ENCODE data around the gene PTPN4.

Gene PTPN4

DNA sequence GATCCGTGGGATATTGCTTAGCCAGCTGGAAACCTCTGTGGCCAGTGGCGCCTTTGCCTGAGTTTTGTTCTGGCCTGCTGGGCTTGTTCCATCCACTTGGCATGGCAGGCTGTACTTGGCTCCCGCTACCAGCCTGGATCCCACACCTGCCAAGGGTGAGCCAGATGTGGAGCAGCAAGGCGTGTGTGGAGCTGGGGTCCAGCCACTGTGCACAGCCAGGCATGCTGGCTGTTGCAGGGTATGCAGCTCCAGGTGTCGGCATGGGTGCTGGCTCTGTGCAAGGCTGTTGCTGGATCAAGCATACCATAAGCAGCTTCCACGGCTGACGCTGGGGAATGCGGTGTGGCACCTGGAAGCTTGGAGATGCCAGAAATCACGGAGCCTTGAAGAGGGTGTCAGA is 34.5 kb downstream of the PTPN4 start:
- Histone ChIP-seq H3K9ac (ENCODE audit: low read length) (no peak overlapping the region), H3K27me3 (ENCODE audit: control insufficient read depth in 1 of 2, insufficient read depth in 1 of 2, low read length in 2 of 2) (no peaks in the 10 kb centered on the region), H3K14ac (ENCODE audit: low read length in 2 of 2) (no peak overlapping the region), H2AFZ (ENCODE audit: low read depth, low read length) (no peak overlapping the region), H3K79me1 (replicated peaks; ENCODE audit: low read length, poor library complexity, severe bottlenecking) (peaks cover 26% of the 10 kb centered on the region), H2BK120ac (ENCODE audit: low read depth, low read length) (no peak overlapping the region), H2AK5ac (ENCODE audit: low read length, severe bottlenecking) (no peak overlapping the region), H3K27ac (ENCODE audit: low read length, poor library complexity, severe bottlenecking) (no peak overlapping the region), H2BK12ac (ENCODE audit: low read length in 2 of 2) (no peak overlapping the region), H4K8ac (ENCODE audit: low read length) (no peak overlapping the region), H3K18ac (ENCODE audit: low read depth in 1 of 2, low read length in 2 of 2) (no peak overlapping the region), H3K4me2 (ENCODE audit: low read length, poor library complexity, severe bottlenecking) (no peak overlapping the region), H2BK5ac (ENCODE audit: low read depth, low read length, poor library complexity, severe bottlenecking) (no peak overlapping the region), H3K4ac (ENCODE audit: low read depth in 1 of 2, low read length in 2 of 2) (no peak overlapping the region), H2BK15ac (ENCODE audit: low read depth, poor library complexity, severe bottlenecking) (no peak overlapping the region), H3K4me1 (ENCODE audit: control insufficient read depth, insufficient read depth, low read depth, low read length) (peaks cover 4% of the 10 kb centered on the region), H3K9me3 (ENCODE audit: control insufficient read depth, low read length) (peaks cover 10% of the 10 kb centered on the region), H3K23ac (ENCODE audit: low read length in 2 of 2) (no peak overlapping the region), H4K91ac (ENCODE audit: low read length) (no peak overlapping the region), H3K4me3 (ENCODE audit: insufficient read depth in 1 of 2, low read depth in 1 of 2, low read length in 2 of 2) (no peak overlapping the region), H3K36me3 (ENCODE audit: control insufficient read depth in 1 of 2, insufficient read depth in 2 of 2, low read depth in 1 of 2, low read length in 2 of 2) (peaks cover 0 to 9% of the 10 kb centered on the region in 2 experiments)
- 93% methylated on average over 9 of the region's 9 CpGs for WGBS
- DNase-seq, result no peak

DNA sequence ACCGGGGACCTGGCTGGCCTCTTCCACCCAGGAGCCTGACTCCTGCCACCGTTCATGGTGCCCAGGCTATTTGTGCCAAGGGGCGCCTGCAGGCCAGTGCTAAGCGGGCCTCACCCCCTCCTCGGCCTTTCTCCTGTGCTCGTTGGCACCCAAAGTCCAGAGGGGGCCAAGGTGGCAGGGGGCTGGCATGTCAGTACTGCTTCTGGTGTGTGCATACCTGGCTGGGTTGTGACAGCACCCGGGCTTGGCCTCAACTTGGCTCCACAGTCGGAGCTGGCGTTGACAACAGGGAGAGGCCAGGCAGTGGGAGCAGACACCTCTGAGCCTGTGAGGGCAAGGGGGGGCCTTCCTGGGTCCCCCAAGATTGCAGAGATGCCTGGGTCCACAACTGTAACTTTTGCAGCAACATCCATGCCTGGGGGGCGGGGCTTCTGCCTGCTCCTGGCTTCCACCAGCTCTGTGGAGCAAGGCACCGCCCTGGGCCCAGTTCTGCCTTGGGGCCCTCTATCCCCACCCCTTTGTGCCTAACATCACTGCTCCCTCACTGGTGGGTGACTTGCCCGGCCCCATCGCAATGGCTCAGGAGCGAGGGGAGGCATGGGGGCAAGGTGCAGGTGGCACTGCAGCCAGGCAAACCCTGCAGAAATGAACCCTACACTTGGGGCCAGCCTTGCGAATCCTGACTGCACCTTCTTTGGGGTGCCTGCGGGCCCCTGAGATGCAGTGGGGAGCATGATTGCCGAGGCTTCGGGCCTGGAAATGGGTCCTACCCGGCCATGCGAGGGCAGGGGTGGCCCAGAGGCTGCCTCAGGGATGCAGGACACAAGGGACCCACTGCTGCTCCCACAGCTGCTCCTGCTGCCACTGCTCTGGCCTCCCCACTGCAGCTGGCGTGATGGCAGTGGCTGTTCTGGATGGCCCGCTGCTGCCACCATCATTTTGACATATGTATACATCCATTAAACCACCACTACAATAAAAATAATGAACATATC is 35.9 kb downstream of the PTPN4 start:
- Histone ChIP-seq H3K27me3 (ENCODE audit: control insufficient read depth in 1 of 2, insufficient read depth in 1 of 2, low read length in 2 of 2) (no peaks in the 10 kb centered on the region), H3K4me2 (ENCODE audit: low read length, poor library complexity, severe bottlenecking) (no peak overlapping the region), H3K9ac (ENCODE audit: low read length) (no peak overlapping the region), H2BK15ac (ENCODE audit: low read depth, poor library complexity, severe bottlenecking) (no peak overlapping the region), H3K9me3 (ENCODE audit: control insufficient read depth, low read length) (peaks cover 10% of the 10 kb centered on the region), H4K91ac (ENCODE audit: low read length) (no peak overlapping the region), H2BK12ac (ENCODE audit: low read length in 2 of 2) (no peak overlapping the region), H2AFZ (ENCODE audit: low read depth, low read length) (no peak overlapping the region), H3K27ac (ENCODE audit: low read length, poor library complexity, severe bottlenecking) (no peak overlapping the region), H2AK5ac (ENCODE audit: low read length, severe bottlenecking) (no peak overlapping the region), H3K79me1 (replicated peaks; ENCODE audit: low read length, poor library complexity, severe bottlenecking) (peaks cover 26% of the 10 kb centered on the region), H2BK5ac (ENCODE audit: low read depth, low read length, poor library complexity, severe bottlenecking) (no peak overlapping the region), H3K23ac (ENCODE audit: low read length in 2 of 2) (no peak overlapping the region), H2BK120ac (ENCODE audit: low read depth, low read length) (no peak overlapping the region), H3K4me1 (ENCODE audit: control insufficient read depth, insufficient read depth, low read depth, low read length) (peaks cover 4% of the 10 kb centered on the region), H4K8ac (ENCODE audit: low read length) (no peak overlapping the region), H3K4me3 (ENCODE audit: insufficient read depth in 1 of 2, low read depth in 1 of 2, low read length in 2 of 2) (peak overlapping the region in 1 of 2 experiments; percentile 1), H3K4ac (ENCODE audit: low read depth in 1 of 2, low read length in 2 of 2) (no peak overlapping the region), H3K36me3 (ENCODE audit: control insufficient read depth in 1 of 2, insufficient read depth in 2 of 2, low read depth in 1 of 2, low read length in 2 of 2) (peaks cover 0 to 9% of the 10 kb centered on the region in 2 experiments), H3K18ac (ENCODE audit: low read depth in 1 of 2, low read length in 2 of 2) (no peak overlapping the region), H3K14ac (ENCODE audit: low read length in 2 of 2) (peak overlapping the region in 1 of 2 experiments; percentile 13)
- no peak for DNase-seq
- WGBS, result 96% methylated on average over 22 of the region's 22 CpGs

GRCh38 chr2:119800376-119800902 is 40.7 kb downstream of the PTPN4 start:
- Histone ChIP-seq H2AK5ac (ENCODE audit: low read length, severe bottlenecking) (no peak overlapping the region), H3K4me1 (ENCODE audit: control insufficient read depth, insufficient read depth, low read depth, low read length) (peaks cover 2% of the 10 kb centered on the region), H2BK120ac (ENCODE audit: low read depth, low read length) (no peak overlapping the region), H3K14ac (ENCODE audit: low read length in 2 of 2) (no peak overlapping the region), H3K4me2 (ENCODE audit: low read length, poor library complexity, severe bottlenecking) (no peak overlapping the region), H3K36me3 (ENCODE audit: control insufficient read depth in 1 of 2, insufficient read depth in 2 of 2, low read depth in 1 of 2, low read length in 2 of 2) (no peaks in the 10 kb centered on the region), H3K4ac (ENCODE audit: low read depth in 1 of 2, low read length in 2 of 2) (no peak overlapping the region), H2BK12ac (ENCODE audit: low read length in 2 of 2) (no peak overlapping the region), H2AFZ (ENCODE audit: low read depth, low read length) (no peak overlapping the region), H4K91ac (ENCODE audit: low read length) (no peak overlapping the region), H3K27ac (ENCODE audit: low read length, poor library complexity, severe bottlenecking) (no peak overlapping the region), H2BK5ac (ENCODE audit: low read depth, low read length, poor library complexity, severe bottlenecking) (no peak overlapping the region), H3K4me3 (ENCODE audit: insufficient read depth in 1 of 2, low read depth in 1 of 2, low read length in 2 of 2) (no peak overlapping the region), H3K23ac (ENCODE audit: low read length in 2 of 2) (no peak overlapping the region), H4K8ac (ENCODE audit: low read length) (no peak overlapping the region), H3K9ac (ENCODE audit: low read length) (no peak overlapping the region), H3K27me3 (ENCODE audit: control insufficient read depth in 1 of 2, insufficient read depth in 1 of 2, low read length in 2 of 2) (no peaks in the 10 kb centered on the region), H3K9me3 (ENCODE audit: control insufficient read depth, low read length) (no peaks in the 10 kb centered on the region), H3K79me1 (replicated peaks; ENCODE audit: low read length, poor library complexity, severe bottlenecking) (peaks cover 10% of the 10 kb centered on the region), H3K18ac (ENCODE audit: low read depth in 1 of 2, low read length in 2 of 2) (no peak overlapping the region), H2BK15ac (ENCODE audit: low read depth, poor library complexity, severe bottlenecking) (no peak overlapping the region)
- no CpG with 5 or more reads among the region's 1 CpG for WGBS
- no peak for DNase-seq

DNA sequence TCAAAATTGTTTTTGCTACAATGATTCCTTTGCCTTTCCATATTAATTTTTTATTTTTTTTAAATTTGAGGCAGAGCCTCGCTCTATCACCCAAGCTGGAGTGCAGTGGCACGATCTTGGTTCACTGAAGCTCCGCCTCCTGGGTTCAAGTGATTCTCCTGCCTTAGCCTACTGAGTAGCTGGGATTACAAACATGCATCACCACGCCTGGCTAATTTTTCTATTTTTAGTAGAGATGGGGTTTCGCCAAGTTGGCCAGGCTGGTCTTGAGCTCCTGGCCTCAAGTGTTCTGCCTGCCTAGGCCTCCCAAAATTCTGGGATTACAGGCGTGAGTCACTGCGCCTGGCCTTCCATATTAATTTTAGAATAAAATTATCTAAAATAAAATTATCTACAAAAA is 41.3 kb downstream of the PTPN4 start:
- no peak overlapping the region for H2BK5ac ChIP-seq (ENCODE audit: low read depth, low read length, poor library complexity, severe bottlenecking)
- no peak overlapping the region for H2BK15ac ChIP-seq (ENCODE audit: low read depth, poor library complexity, severe bottlenecking)
- no peak overlapping the region for H3K9ac ChIP-seq (ENCODE audit: low read length)
- H3K4ac ChIP-seq (ENCODE audit: low read depth in 1 of 2, low read length in 2 of 2), result no peak overlapping the region
- no peak overlapping the region for H4K8ac ChIP-seq (ENCODE audit: low read length)
- no peak overlapping the region for H4K91ac ChIP-seq (ENCODE audit: low read length)
- no peaks in the 10 kb centered on the region for H3K9me3 ChIP-seq (ENCODE audit: control insufficient read depth, low read length)
- no peak for DNase-seq
- H3K79me1 ChIP-seq (replicated peaks; ENCODE audit: low read length, poor library complexity, severe bottlenecking), result peaks cover 4% of the 10 kb centered on the region
- no peak overlapping the region for H2BK120ac ChIP-seq (ENCODE audit: low read depth, low read length)
- no peak overlapping the region for H3K14ac ChIP-seq (ENCODE audit: low read length in 2 of 2)
- no peak overlapping the region for H3K23ac ChIP-seq (ENCODE audit: low read length in 2 of 2)
- H3K36me3 ChIP-seq (ENCODE audit: control insufficient read depth in 1 of 2, insufficient read depth in 2 of 2, low read depth in 1 of 2, low read length in 2 of 2), result no peaks in the 10 kb centered on the region
- no peak overlapping the region for H2AFZ ChIP-seq (ENCODE audit: low read depth, low read length)
- no peak overlapping the region for H3K4me3 ChIP-seq (ENCODE audit: insufficient read depth in 1 of 2, low read depth in 1 of 2, low read length in 2 of 2)
- H2BK12ac ChIP-seq (ENCODE audit: low read length in 2 of 2), result no peak overlapping the region
- no peaks in the 10 kb centered on the region for H3K27me3 ChIP-seq (ENCODE audit: control insufficient read depth in 1 of 2, insufficient read depth in 1 of 2, low read length in 2 of 2)
- H2AK5ac ChIP-seq (ENCODE audit: low read length, severe bottlenecking), result no peak overlapping the region
- no peak overlapping the region for H3K4me2 ChIP-seq (ENCODE audit: low read length, poor library complexity, severe bottlenecking)
- 96% methylated on average over 5 of the region's 7 CpGs for WGBS
- H3K27ac ChIP-seq (ENCODE audit: low read length, poor library complexity, severe bottlenecking), result no peak overlapping the region
- no peak overlapping the region for H3K18ac ChIP-seq (ENCODE audit: low read depth in 1 of 2, low read length in 2 of 2)
- H3K4me1 ChIP-seq (ENCODE audit: control insufficient read depth, insufficient read depth, low read depth, low read length), result no peaks in the 10 kb centered on the region

Data from mesenchymal stem cell (in vitro differentiated cells and primary cell).